Fibroblast of lung (primary cell): ENCODE results near the gene TMEM51. TPM values are rescaled to one million over a fixed set of nuclear protein-coding genes. Genes with fewer than 3 reads are reported as not detected.

Experiments
- DNase-seq, 2 donors: peaks; one replicate each; pipeline versions ENCODE4 v3.0.0 to v3.0.0-alpha.2; 2010; ENCODE audit warnings: low read depth in 2 of 2
- H2AFZ ChIP-seq: 2 replicates; pipeline ENCODE4 v1.5.1; 2012; ENCODE audit warnings: low read length, control low read depth, inconsistent platforms
- H3K27ac ChIP-seq: 2 replicates; pipeline ENCODE4 v1.5.1; 2011; ENCODE audit warnings: low read length, control low read depth; ENCODE audit not compliant: insufficient read depth
- H3K27me3 ChIP-seq: 2 replicates; pipeline ENCODE4 v1.5.1; 2011; ENCODE audit warnings: mild to moderate bottlenecking, low read length; ENCODE audit not compliant: control insufficient read depth, insufficient read depth
- H3K36me3 ChIP-seq: 2 replicates; pipeline ENCODE4 v1.5.1; 2011; ENCODE audit warnings: low read length; ENCODE audit not compliant: control insufficient read depth, insufficient read depth
- H3K4me1 ChIP-seq: 2 replicates; pipeline ENCODE4 v1.5.1; 2011; ENCODE audit warnings: low read length; ENCODE audit not compliant: control insufficient read depth, insufficient read depth; ENCODE audit errors: extremely low read depth
- H3K4me2 ChIP-seq: 2 replicates; pipeline ENCODE4 v1.5.1; 2011; ENCODE audit warnings: low read length, control low read depth; ENCODE audit not compliant: insufficient read depth; ENCODE audit errors: extremely low read depth
- H3K4me3 ChIP-seq, 4 experiments: fragments of 200-600 bp in 1 of 4; sonication (generic) in 1 of 4; replicated peaks in 1 of 4; 2 replicates each; pipeline ENCODE4 v1.5.1; 2011 to 2016; ENCODE audit warnings: low read length in 4 of 4, low read depth in 3 of 4, mild to moderate bottlenecking in 3 of 4, control low read depth in 2 of 4, inconsistent platforms in 1 of 4, mixed read lengths in 1 of 4; ENCODE audit not compliant: insufficient read depth in 1 of 4; ENCODE audit errors: control extremely low read depth in 1 of 4
- H3K79me2 ChIP-seq: 2 replicates; pipeline ENCODE4 v1.5.1; 2012; ENCODE audit warnings: mild to moderate bottlenecking, low read length, inconsistent platforms; ENCODE audit not compliant: control insufficient read depth, insufficient read depth
- H3K9ac ChIP-seq: 2 replicates; pipeline ENCODE4 v1.5.1; 2011; ENCODE audit warnings: mild to moderate bottlenecking, low read length, control low read depth; ENCODE audit not compliant: insufficient read depth
- H3K9me3 ChIP-seq: 2 replicates; pipeline ENCODE4 v1.5.1; 2012; ENCODE audit warnings: low read depth, low read length; ENCODE audit not compliant: control insufficient read depth, insufficient read depth
- H4K20me1 ChIP-seq: 2 replicates; pipeline ENCODE4 v1.5.1; 2011; ENCODE audit warnings: low read length; ENCODE audit not compliant: control insufficient read depth, insufficient read depth; ENCODE audit errors: extremely low read depth
- CTCF ChIP-seq, 2 donors: IDR thresholded peaks in 1 of 2; conservative IDR thresholded peaks in 1 of 2; 1 replicate in 1 of 2; 2 replicates in 1 of 2; pipeline ENCODE4 v1.5.1; 2011 to 2012; ENCODE audit warnings: low read length in 2 of 2, control low read depth in 1 of 2, inconsistent platforms in 1 of 2, low read depth in 1 of 2, mild to moderate bottlenecking in 1 of 2
- EZH2 ChIP-seq: IDR thresholded peaks from 2 replicates; pipeline ENCODE4 v1.5.1; 2012; ENCODE audit warnings: low read length, control low read depth, mild to moderate bottlenecking; ENCODE audit errors: missing control alignments
- polyA plus RNA-seq, 2 donors: library from polyadenylated mRNA; depleted of rRNA in 1 of 2; stranded (reverse) in 1 of 2; unstranded in 1 of 2; fragments of >200 nt; gene quantifications; 2 replicates each; pipeline ENCODE4 v1.2.1, GENCODE V29; 2011 to 2012; ENCODE audit warnings: missing spikeins in 1 of 2
- total RNA-seq: library from RNA; depleted of rRNA; stranded (reverse); fragments of >200 nt; gene quantifications from 2 replicates; pipeline ENCODE4 v1.2.1, GENCODE V29; 2014

TMEM51 gene
- total and polyA plus RNA-seq, 2 donors (not counting 1 experiment from before 2014, with no cell fraction given) = 6.1 to 19.0 TPM

- Histone ChIP-seq H3K4me3 (no peak overlapping the region), H3K27ac (no peak overlapping the region), H3K4me1 (peaks cover 9% of the 10 kb centered on the region), H3K4me2 (no peak overlapping the region), H2AFZ (peak overlapping the region; percentile 62), H3K27me3 (no peaks in the 10 kb centered on the region), H4K20me1 (no peaks in the 10 kb centered on the region), H3K9ac (no peak overlapping the region), H3K36me3 (no peaks in the 10 kb centered on the region), H3K9me3 (no peaks in the 10 kb centered on the region), H3K79me2 (no peaks in the 10 kb centered on the region)
- no peak for TF ChIP-seq EZH2
- TF ChIP-seq CTCF (conservative IDR thresholded peaks at IDR 0.05 in 1 of 2, IDR thresholded peaks at IDR 0.05 in 1 of 2; ENCODE audit: low read depth in 1 of 2, low read length in 2 of 2) = no peak
- no peak for DNase-seq
Observed at GRCh38 chr1:15261155-15262002, 107.8 kb downstream of the TMEM51 start.

- Histone ChIP-seq H3K9me3 (no peaks in the 10 kb centered on the region), H3K79me2 (no peaks in the 10 kb centered on the region), H3K4me1 (peaks cover 9% of the 10 kb centered on the region), H3K9ac (no peak overlapping the region), H4K20me1 (no peaks in the 10 kb centered on the region), H2AFZ (no peak overlapping the region), H3K27me3 (no peaks in the 10 kb centered on the region), H3K4me3 (no peak overlapping the region), H3K36me3 (no peaks in the 10 kb centered on the region), H3K27ac (no peak overlapping the region), H3K4me2 (no peak overlapping the region)
- DNase-seq = no peak
- TF ChIP-seq EZH2 (no peak), CTCF (conservative IDR thresholded peaks at IDR 0.05 in 1 of 2, IDR thresholded peaks at IDR 0.05 in 1 of 2; ENCODE audit: low read depth in 1 of 2, low read length in 2 of 2) (no peak)
Observed at GRCh38 chr1:15262003-15262377, 108.4 kb downstream of the TMEM51 start.

DNA sequence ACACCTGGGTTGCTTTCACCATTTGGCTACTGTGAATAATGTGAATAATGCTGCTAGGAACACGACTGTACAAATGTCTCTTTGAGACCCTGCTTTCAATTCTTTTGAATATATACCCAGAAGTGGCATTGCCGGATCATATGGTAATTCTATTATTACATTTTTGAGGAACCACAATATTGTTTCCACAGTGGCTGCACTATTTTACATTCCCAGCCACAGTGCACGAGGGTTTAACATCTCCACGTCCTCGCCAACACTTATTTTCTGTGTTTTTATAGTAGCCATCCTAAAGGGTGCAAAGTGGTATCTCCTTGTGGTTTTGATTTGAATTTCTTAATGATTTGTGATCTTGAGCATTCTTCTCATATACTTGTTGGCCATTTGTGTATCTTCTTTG is 109.2 kb downstream of the TMEM51 start:
- Histone ChIP-seq H3K4me2 (no peak overlapping the region), H3K4me1 (peaks cover 9% of the 10 kb centered on the region), H3K4me3 (no peak overlapping the region), H2AFZ (no peak overlapping the region), H3K27ac (no peak overlapping the region), H3K36me3 (no peaks in the 10 kb centered on the region), H3K79me2 (no peaks in the 10 kb centered on the region), H4K20me1 (no peaks in the 10 kb centered on the region), H3K9ac (no peak overlapping the region), H3K9me3 (no peaks in the 10 kb centered on the region), H3K27me3 (no peaks in the 10 kb centered on the region)
- DNase-seq = no peak
- no peak for TF ChIP-seq CTCF (conservative IDR thresholded peaks at IDR 0.05 in 1 of 2, IDR thresholded peaks at IDR 0.05 in 1 of 2; ENCODE audit: low read depth in 1 of 2, low read length in 2 of 2)
- no peak for TF ChIP-seq EZH2
